GM21447 (cell line): ENCODE results near the gene PHETA1.
A peak's percentile ranks its signal among the peaks of the same experiment; 100 is the strongest.

ENCODE experiments used
- ATAC-seq: cut with Tn5 transposase; IDR thresholded peaks from one replicate; pipeline ENCODE4 v1.9.1; 2021; ENCODE audit not compliant: unreplicated experiment

The PHETA1 gene, protein sequence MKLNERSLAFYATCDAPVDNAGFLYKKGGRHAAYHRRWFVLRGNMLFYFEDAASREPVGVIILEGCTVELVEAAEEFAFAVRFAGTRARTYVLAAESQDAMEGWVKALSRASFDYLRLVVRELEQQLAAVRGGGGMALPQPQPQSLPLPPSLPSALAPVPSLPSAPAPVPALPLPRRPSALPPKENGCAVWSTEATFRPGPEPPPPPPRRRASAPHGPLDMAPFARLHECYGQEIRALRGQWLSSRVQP

DNA sequence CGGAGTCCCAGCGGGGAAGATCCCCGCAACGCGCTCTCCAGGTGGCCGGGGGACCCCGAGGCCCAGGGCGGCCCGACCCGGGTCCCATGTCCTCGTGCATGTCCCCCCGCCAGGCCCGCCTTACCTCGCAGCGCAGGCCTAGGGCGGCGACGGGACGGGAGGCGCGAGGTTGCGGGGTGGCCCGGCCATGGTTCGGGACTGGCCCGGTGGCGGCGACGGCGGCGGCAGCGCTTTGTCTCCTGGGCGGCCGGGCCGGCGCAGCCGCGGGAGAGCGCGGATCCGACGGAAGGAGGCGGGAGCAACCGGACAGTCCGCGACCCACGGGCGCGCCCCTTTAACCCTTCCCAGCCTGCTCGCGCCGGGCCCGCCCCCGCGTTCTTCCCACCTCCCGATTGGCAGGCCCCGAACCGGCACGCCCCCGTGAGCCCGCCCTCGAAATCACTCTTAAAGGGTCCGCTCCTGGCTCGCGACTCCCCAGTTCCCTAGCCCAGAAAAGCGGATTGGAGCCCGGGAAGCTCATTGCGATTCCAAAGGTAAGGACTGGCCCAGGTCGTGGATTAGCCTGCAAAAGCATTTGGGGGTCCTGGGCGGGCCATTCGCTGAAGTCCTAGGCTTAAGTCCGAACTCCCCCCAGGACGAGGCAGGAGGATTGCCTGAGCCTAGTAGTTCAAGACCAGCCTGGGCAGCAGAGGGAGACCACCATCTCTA is at the start of gene PHETA1:
Gene PHETA1, minus strand, starts transcription at position 308 of the 708 bp plus-strand sequence. CDS start 5,668 bp downstream, outside the sequence.
- peak; percentile 96 for ATAC-seq

GRCh38 chr12:111418594-111418880 is 49.6 kb upstream of the PHETA1 start:
- no peak for ATAC-seq

DNA sequence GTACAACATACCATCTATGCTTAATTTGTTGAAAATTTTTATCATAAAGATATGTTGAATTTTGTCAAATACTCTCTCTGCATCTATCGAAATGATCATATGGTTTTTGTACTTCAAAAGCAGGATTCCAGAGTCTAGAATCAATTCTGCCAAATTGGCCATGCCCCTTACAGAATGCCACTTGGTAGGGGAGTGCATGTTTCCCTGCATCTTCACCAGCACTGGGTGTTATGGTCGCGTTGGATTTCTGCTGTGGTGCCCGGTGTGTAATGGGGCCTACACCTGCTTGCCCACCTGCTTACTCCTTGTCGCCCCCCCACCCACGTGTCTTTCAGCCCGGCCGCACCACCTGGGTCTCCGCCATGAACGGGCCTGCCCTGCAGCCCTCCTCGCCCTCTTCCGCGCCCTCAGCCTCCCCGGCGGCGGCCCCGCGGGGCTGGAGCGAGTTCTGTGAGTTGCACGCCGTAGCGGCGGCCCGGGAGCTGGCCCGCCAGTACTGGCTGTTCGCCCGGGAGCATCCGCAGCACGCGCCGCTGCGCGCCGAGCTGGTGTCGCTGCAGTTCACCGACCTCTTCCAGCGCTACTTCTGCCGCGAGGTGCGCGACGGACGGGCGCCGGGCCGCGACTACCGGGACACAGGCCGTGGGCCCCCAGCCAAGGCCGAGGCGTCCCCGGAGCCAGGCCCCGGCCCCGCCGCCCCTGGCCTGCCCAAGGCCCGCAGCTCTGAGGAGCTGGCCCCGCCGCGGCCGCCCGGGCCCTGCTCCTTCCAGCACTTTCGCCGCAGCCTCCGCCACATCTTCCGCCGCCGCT is 49.1 kb upstream of the PHETA1 start:
- ATAC-seq, result no peak

GRCh38 chr12:111417290-111417689 is 48.4 kb upstream of the PHETA1 start:
- no peak for ATAC-seq

DNA sequence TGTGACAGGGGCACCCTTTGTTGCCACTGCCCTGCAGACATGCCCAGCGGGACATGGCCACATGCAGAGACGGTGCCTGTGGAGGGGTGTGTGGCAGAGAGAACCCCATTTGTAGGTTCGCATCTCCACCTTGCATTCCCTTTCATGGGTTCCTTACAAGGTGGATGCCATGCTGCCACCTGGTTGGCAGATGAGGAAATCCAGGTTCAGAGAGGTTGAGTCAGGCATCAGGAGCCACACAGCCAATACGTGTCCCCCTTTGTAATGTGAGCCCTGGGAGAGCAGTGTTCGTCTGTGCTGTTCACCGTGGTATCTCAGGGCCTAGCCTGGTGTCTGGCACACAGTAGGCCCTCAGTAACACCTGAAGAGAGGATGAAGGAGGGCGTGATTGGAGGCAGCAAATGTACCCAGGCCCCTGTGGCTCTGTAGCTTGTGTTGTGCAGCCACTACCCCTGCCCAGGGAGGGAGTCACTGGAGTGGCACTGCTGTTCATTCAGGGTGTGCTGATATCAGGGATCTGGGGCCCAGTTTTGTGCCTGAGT is 45.9 kb upstream of the PHETA1 start:
- no peak for ATAC-seq

GRCh38 chr12:111413442-111414086 is 44.7 kb upstream of the PHETA1 start:
- ATAC-seq, result no peak

DNA sequence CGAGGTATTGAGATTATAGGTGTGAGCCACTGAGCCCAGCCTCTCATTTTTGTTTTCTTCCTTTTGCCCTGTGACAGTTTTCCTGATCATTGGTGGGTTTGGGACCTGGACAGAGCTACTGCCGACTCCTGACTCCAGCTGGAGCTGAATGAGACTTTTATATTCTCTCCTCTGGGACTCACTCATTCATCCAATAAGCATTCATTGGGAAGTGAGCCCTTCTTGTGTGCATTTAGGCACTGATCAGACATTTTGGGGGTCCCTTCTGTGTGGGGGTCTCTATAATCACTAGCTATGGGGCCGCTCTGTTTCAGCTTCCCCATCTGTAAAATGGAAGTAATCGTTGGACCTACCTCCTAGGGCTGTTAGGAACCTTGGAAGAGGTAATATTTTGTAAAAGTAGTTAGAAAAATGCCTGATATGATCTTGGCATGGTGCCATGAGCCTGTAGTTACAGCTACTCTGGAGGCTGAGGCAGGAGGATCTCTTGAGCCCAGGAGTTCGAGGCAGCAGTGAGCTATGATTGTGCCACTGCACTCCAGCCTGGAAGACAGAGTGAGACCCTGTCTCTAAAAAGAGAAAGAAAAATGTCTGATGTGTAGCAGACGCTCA is 44.0 kb upstream of the PHETA1 start:
- ATAC-seq, result no peak

GRCh38 chr12:111412007-111412829 is 43.3 kb upstream of the PHETA1 start:
- ATAC-seq, result no peak

GRCh38 chr12:111411185-111411764 is 42.4 kb upstream of the PHETA1 start:
- ATAC-seq, result no peak

GRCh38 chr12:111410431-111411184 is 41.7 kb upstream of the PHETA1 start:
- ATAC-seq, result no peak

DNA sequence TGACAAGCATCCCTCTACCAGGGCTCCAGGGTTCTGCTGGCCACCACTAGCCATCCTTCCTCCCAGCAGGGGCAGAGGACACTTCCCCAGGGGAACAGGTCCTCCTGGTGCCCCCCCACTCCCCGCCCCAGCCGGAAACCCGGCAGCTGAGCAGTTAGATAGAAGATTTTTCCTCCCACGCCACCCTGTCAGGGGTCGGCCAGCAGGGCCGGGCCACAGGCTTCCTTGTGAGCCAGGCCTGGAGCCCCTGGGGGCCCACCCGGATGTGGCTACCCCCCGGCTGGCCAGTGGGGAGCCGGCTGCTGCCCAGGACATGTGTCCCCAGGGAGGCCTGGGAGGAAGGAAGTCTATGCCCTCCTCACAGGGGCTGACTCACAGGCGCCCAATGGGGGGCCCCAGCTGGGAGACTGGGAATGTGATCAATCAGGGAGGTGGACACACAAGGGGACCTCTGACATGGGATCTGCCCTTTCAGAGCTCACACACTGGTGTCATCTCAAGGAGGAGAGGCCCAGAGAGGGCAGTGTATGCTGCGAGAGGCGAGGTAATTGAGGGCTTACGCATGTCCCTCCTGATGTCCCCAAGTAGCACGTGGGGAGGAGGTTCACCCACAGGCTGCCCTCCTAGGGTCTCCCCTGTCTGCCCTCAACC is 41.0 kb upstream of the PHETA1 start:
- ATAC-seq, result no peak

DNA sequence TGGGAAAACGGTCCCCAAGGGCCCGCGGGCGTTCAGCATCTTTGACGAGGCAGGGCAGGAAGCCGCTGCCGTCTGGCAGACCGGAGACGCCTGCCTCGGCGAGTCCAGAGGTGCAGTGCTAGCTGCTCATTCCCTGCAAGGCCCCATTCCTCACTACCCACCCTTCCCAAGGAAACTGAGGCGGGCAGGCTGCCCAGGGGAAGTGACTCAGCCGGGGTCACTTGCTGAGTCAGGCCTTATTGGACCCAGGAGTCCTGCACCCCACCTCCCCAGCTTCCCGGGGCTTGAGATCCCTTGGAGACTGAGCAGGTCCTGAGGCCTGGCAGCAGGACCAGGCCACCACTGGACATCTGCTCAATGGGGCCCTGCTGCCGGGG is 40.5 kb upstream of the PHETA1 start:
- ATAC-seq, result no peak

DNA sequence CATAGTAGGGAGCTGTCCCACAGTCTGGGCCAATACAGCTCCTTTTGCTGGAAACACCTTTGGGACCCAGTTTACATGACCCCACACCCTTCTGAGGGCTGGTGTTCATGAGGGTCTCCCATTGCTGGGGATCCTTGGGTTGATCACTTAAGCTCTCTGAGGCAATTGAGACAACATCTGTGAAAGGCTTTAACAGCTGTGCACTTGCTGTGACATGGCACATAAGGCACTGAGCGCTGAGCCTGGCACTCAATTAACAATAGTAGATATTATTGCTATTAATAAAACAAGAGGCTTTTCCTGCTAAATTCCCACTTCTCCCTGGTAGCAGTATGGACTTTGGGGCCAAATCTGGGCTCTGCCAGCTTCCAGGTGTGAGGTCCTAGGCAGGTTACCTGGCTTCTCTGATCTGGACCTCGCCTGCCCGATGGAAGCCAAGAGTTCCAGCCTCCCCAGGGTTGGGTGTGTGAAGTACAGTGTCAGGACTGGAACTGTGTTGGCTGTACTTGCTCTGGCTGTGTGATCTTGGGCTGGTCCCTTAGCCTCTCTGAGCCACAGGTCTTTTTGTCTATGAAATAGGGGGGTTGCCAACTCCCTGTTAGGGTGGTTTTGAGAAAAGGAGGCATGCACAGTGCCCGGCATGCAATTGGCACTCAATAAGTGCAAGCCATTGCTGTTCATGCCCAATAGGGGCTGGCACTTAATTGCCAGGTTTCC is 39.9 kb upstream of the PHETA1 start:
- no peak for ATAC-seq

- no peak for ATAC-seq
Measured at GRCh38 chr12:111408116-111408440, 39.2 kb upstream of the PHETA1 start.

DNA sequence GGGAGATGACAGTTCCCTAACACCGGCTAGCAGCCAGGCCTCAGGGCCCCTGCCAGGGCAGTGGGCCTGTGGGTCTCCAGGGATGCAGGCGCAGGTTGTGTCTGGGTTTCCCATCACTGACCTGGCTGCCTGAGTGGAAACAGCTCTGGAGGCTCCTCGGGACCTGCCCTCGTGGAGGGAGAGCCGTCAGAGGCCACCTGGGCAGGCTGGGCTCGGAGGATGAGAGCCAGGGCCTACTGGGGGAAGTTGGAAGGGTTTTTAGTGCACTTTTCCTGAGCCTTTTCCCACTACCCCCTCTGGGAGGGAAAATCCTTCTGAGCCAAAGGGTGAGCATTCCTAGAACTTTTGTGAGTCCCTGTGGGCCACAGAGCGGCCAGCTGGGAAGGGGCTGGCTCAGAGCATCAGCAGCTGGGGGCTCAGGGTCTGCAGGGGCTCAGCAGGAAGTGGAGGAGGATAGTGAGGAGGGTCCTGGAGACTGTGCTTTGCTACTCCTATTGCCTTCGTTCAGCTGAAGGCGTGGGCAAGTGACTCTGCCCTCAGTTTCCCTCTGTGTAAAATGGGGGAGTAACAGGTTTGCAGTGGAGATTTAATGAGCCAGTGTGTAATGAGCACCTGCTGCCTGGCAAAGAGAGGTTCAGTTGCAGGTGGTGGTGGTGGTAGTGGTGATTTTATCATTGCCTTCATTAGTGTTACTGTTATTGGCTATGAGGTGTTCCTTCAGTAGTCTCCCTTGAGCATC is 38.7 kb upstream of the PHETA1 start:
- no peak for ATAC-seq

GRCh38 chr12:111406474-111407376 is 37.8 kb upstream of the PHETA1 start:
- no peak for ATAC-seq
